ENCODE data around the gene CGN.

DNA sequence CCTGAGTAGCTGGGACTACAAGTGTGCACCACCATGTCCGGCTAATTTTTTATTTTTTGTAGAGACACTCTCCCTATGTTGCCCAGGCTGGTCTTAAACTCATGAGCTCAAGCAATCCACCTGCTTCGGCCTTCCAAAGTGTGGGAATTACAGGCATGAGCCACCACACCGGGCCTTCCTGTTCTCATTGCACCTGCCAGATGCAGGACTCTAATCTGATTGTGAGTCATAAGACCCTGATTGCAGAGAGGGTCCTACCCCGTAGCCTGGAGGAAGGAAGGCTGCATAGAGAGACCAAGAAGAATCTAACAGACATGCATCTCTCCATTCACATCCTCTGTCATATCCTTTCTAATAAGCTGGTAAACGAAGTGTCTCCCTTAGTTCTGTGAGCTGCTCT is 19.5 kb upstream of the CGN start:
- TF ChIP-seq, protein P1, sequence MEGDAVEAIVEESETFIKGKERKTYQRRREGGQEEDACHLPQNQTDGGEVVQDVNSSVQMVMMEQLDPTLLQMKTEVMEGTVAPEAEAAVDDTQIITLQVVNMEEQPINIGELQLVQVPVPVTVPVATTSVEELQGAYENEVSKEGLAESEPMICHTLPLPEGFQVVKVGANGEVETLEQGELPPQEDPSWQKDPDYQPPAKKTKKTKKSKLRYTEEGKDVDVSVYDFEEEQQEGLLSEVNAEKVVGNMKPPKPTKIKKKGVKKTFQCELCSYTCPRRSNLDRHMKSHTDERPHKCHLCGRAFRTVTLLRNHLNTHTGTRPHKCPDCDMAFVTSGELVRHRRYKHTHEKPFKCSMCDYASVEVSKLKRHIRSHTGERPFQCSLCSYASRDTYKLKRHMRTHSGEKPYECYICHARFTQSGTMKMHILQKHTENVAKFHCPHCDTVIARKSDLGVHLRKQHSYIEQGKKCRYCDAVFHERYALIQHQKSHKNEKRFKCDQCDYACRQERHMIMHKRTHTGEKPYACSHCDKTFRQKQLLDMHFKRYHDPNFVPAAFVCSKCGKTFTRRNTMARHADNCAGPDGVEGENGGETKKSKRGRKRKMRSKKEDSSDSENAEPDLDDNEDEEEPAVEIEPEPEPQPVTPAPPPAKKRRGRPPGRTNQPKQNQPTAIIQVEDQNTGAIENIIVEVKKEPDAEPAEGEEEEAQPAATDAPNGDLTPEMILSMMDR (IDR thresholded peaks at IDR 0.05 in 4 of 5, conservative IDR thresholded peaks at IDR 0.05 in 1 of 5): no peak
- no peak for TF ChIP-seq POLR2A (IDR thresholded peaks at IDR 0.05)
